HG03565 (cell line): ENCODE results near the gene MDH2.
"Not testable (repeated sequence)": the region's sequence is repeated elsewhere in the genome, so short reads cannot be mapped to it uniquely, and the experiment has no call there.

ENCODE experiments used
- ATAC-seq: cut with Tn5 transposase; IDR thresholded peaks from one replicate; pipeline ENCODE4 v1.9.1; 2021; ENCODE audit warnings: mild to moderate bottlenecking, moderate library complexity; ENCODE audit not compliant: unreplicated experiment

Gene MDH2

DNA sequence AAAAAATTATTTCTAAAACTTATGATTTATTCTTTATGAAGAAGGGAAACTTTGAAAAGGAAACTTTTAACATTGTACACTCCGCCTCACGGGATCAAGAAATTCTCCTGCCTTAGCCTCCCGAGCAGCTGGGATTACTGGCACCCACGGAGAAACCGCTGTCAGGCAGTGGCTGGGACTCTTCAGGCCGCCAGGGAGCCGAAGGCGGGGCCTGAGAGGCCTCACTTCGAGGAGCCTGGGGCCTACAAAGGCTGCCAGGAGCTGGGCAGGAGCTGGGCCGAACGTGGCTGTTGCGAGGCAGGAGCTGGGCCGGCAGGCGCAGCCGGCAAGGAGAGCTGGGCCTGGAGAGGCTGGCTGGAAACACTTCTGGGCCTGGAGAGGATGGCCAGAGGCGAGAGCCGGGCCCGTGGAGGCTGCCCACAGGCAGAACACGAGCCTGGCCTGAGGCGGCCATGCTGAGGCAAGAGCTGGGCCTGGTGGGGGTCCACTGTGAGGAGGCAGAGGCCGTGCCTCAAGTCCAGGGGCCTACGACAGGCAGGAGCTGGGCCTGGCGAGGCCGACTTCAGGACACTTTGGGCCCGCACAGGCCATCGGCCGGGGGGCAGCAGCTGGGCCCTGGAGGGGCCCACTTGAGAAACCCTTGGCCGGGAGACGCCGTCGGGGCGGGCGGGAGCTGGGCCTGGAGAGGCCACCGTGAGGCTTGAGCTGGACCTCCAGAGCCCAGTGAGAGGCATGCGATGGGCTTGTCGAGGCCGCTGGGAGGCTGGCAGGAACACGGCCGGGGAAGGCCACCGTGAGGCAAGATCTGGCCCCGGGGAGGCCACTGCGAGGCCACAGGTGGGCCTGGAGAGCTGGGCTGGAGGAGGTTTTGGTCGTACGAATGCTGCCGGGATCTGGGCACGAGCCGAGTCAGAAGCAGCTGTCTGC, 23.7 kb downstream of the MDH2 start:
- ATAC-seq, result no peak

DNA sequence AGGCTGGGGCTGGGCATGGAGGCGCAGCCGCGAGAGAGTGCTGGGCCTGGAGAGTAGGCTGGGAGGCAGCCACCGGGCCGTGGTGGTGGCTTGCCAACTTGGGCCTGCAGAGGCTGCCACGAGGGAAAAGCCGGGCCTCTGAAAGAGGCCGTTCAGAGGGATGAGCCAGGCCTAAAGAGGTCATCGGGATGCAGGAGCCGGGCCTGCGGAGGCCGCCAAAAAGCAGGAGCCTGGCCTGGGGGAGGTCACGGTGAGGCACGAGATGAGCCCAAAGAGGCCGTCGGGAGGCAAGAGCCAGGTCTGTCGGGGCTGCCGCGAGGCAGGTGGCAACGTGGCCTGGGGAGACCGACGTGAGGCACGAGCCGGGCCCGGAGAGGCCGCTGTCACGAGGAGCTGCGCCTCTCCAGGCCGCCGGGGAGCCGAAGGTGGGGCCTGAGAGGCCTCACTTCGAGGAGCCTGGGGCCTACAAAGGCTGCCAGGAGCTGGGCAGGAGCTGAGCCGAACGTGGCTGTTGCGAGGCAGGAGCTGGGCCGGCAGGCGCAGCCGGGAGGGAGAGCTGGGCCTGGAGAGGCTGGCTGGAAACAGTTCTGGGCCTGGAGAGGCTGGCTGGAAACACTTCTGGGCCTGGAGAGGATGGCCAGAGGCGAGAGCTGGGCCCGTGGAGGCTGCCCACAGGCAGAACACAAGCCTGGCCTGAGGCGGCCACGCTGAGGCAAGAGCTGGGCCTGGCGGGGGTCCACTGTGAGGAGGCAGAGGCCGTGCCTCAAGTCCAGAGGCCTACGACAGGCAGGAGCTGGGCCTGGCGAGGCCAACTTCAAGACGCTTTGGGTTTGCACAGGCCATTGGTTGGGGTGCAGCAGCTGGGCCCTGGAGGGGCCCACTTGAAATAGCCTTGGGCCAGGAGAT, 24.6 kb downstream of the MDH2 start:
- ATAC-seq, result no peak

DNA sequence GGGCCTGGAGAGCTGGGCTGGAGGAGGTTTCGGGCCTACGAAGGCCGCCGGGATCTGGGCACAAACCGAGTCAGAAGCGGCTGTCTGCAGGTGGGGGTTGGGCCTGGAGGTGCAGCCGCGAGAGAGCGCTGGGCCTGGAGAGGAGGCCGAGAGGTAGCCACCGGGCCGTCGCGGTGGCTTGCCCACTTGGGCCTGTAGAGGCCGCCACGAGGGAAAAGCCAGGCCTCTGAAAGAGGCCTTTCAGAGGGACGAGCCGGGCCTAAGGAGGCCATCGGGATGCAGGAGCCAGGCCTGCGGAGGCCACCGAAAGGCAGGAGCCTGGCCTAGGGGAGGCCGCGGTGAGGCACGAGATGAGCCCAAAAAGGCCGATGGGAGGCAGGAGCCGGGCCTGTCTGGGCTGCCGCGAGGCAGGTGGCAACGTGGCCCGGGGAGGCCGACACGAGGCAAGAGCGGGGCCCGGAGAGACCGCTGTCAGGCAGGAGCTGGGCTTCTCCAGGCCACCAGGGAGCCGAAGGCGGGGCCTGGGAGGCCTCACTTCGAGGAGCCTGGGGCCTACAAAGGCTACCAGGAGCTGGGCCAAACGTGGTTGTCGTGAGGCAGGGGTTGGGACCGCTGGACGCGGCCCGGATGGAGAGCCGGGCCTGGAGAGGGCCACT, 25.6 kb downstream of the MDH2 start:
- ATAC-seq, result no peak

DNA sequence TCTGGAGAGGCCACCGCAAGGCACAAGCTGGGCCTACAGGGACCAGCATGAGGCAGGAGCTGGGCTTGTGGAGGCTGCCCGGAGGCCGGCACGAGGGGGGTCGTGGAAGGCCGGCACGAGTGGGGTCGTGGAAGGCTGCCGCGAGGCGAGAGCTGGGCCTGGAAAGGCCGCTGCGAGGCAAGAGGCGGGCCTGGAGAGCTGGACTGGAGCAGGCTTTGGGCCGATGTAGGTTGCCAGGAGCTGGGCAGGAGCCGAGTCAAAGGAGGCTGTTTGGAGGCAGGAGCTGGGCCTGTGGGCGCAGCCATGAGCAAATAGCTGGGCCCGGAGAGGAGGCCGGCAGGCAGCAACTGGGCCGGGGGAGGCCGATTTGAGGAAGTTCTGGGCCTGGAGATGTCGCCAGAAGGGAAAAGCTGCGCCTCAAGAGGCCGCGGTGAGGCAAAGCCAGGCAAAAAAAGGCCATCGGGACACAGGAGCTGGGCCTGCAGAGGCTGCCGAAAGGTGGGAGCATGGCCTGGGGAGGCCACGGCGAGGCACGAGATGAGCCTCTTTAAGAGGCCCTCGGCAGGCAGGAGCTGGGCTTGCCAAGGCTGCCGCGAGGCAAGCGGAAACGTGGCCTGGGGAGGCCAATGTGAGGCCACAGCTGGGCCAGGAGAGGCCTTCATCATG, 26.5 kb downstream of the MDH2 start:
- ATAC-seq, result no peak

DNA sequence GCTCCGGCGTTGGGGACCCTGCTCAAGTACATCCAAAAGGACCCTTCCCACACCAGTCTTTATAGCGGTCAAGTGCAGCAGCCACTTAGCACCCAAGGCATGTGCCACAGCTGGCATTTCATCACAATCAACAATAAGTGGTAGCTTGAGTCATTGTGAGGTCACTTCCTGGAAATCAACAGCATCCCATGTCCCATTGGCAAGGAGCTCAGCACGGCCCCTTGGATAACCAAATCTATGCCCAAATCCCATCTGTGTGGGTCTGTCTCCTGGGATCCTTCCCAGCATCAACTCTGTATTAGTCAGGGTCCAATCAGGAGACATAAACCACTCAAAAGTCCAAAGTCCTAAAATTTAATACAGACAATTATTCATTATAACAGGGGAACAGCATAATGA, 27.1 kb downstream of the MDH2 start:
- no peak for ATAC-seq

DNA sequence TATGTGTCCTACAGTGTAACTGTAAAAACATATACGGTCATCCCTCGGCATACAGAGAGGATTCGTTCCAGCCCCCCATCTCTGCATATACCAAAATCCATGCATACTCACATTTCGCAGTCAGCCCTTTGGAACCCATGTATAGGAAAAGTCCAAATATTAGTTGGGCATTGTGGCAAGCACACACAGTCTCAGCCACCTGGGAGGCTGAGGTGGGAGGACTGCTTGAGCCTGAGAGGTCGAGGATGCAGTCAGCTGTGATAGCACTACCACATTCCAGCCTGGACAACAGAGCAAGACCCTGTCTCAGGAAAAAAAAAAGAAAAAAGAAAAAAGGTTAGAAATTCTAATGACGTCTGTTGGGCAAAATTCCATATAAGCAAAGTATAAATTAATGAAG, 29.1 kb downstream of the MDH2 start:
- no peak for ATAC-seq

DNA sequence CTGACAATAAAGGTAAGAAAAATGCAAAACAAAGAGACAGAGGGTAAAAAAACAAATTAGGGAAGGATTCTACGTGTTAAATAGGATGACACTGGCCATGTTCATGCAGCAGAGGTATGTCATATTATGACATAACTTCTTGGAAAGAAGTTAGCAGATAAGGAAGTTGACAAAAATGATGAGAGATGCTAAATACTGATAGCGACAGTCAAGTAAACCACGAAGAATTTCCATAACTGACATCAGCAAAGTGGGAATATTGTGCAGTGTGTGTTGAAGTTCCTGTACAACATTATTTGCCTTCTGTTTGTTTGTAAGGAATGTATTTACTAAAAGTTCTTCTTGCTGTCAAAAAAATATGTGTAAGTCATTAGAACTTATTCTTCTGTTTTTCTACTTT, 29.5 kb downstream of the MDH2 start:
- ATAC-seq, result no peak

DNA sequence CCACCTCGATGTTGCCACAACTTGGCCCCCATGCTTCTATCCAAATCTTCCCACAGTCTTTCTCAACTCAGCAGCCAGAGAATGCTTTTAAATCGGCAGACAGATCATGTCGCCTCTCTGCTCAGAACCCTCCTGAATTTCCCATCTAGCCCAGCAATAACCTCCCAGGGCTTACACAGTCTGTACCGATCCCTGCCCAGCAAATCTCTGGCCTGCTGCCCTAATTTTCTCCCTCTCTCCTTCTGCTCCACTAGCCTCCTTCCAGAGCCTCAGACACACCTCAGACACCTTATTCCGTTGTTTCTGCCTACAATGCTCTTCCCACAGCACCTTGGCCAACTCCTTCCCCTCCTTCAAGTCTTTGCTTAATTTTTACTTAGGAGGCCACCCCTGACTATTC, 32.3 kb downstream of the MDH2 start:
- ATAC-seq, result no peak

DNA sequence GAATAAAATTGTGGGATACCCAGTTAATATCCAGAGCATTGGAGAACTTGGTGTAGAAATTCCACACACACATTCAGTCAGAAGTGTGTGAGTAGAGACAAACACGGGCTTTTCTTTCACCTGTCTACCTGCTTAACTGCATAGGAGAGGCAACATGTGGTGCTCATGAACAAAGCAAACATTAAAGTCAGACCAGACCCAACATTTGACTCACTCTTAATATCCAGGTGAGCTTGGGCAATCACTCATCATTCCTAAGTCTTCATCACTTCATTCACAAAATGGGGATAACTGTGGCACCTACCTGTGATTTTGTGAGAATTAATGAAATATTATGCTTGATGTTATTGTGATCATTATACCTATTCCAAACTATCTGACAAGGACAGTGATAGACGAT, 36.2 kb downstream of the MDH2 start:
- ATAC-seq, result not testable (repeated sequence)

DNA sequence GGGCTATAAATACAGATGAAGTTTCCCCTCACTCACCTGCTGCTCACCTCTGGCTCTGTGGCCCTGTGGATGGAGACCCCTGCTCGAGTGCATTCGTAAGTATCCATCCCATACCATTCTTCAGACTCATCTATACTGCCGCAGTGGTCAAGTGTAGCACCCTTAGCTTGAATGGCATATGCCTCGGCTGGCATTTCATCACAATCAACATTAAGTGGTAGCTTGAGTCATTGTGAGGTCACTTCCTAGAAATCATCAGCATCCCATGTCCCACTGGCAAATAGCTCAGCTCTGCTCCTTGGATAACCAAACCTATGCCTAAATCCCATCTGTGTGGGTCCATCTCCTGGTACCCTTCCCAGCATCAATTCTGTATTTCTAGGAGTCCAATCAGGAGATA, 38.2 kb downstream of the MDH2 start:
- no peak for ATAC-seq

DNA sequence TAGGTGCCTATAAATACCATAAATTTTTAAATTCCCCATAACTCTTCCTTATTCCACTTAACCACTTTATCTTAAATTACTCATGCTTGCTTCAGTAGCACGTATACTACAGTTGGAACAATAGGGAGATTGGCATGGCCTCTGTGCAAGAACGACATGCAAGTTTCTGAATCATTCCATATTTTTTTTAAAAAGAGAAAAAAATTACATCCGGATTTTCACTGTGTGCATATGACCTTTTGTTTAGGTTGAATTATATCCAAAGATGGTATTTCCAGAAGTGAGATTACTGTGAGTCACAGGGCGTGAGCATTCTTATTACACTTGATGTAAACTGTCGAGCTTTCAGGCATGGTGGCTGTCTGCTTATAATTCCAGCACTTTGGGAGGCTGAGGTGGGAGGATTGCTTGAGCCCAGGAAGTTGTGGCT, 39.5 kb downstream of the MDH2 start:
- ATAC-seq, result not testable (repeated sequence)

DNA sequence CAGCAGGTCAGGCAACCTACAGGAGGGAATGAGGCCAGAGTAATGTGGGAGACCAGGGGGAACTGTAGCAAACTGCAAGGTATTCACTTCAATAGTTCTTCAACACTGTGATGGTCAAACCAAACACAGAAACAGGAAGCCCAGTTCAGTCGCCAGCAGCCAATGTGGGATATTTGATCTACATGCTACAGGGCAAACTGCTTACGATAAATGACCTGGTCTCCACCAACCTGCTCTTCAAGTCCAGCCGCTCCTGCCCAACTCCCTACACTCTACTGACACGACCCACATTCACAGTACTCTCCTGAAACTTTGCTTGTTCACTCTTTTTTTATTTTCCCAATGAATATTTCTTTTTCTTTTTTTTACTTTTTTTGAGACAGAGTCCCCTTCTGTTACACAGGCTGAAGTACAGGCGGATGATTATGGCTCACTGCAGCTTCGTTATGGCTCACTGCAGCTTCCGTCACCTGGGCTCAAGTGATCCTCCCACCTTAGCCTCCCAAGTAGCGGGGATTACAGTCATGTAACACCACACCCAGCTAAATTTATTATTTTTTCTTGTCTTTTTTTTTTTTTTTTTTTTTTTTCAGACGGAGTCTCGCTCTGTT, 42.1 kb downstream of the MDH2 start:
- peak; percentile 59 for ATAC-seq

DNA sequence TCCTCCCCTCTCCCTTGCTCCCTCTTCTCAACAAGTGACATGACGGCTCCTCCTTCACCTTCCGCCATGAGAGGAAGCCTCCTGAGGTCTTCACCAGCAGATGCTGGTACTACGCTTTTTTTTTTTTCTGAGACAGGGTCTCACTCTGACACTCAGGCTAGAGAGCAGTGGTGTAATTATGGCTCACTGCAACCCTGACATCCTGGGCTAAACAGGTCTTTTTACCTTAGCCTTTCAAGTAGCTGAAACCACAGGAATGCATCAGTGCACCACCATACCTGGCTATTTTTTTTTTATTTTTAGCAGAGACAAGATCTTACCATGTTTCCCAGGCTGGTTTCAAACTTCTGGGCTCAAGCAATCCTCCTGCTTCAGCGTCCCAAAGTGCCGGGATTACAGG, 43.6 kb downstream of the MDH2 start:
- ATAC-seq, result no peak

DNA sequence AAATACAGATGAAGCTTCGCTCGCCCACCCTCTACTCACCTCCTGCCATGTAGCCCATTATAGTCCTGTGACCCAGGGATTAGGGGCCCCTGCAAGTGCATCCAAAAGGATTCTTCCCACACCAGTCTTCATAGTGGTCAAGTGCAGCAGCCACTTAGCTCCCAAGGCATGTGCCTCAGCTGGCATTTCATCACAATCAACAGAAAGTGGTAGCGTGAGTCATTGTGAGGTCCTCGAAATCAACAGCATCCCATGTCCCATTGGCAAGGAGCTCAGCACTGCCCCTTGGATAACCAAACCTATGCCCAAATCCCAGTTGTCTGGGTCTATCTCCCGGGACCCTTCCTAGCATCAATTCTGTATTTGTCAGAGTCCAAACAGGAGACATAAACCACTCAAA, 45.6 kb downstream of the MDH2 start:
- not testable (repeated sequence) for ATAC-seq

DNA sequence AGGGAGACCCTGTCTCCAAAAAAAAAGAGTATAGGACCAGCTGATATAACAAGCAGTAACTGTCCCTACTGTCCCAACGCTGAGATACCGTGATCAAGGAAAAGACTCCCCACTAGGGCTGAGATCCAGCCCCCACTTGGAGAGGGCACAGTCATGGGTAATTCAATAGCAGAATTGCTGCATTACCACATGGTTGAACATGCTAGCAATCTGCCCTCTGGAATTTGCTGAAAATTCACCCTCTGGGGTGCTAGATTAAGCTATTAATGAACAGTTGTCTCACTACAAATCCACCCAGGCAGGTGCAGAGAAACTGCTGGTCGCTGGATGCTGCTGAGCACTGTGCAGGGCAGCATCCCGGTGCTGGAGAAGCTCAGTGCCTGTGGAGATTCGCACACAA, 46.4 kb downstream of the MDH2 start:
- not testable (repeated sequence) for ATAC-seq

DNA sequence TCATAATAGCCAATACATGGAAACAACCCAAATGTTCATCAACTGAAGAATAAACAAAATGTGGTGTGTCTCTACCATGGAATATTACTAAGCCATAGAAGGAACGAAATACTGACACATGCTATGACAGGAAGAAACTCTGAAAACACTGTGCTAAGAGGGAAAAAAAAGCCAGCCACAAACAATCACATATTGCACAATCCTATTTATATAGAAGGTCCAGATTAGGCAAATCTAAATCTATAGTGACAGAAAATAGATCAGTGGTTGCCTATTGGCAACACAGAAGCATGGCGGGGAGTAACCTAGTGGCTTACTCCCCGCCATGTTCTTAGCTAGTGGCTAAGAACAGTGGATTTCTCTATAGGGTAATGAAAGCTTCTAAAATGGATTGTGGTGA, 48.0 kb downstream of the MDH2 start:
- no peak for ATAC-seq

DNA sequence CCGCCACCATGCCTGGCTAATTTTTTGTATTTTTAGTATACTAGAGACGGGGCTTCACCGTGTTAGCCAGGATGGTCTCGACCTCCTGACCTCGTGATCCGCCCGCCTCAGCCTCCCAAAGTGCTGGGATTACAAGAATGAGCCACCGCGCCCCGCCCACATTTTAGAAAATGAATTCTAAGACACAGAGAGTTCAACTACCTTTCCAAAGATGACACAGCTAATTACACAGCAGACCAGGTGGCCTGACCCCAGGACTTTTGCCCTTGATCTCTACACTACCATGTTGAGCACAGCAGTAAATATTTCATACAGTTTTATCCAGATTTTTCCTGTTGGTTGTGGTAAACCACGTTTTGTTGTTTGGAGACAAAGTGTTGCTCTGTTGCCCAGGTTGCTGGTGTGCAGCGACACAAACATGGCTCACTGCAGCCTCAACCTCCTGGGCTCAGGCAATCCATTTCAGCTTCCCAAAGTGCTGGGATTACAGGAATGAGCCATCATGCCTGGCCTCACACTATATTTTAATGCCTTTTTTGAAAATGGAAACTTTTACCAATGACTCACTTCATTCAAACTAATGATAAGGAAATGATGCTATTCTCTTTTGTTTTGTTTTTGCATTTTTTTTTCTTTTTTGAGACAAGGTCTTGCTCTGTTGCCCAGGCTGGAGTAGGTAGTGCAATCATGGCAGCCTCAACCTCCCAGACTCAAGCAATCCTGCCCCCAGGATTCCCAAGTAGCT, 54.0 kb downstream of the MDH2 start:
- not testable (repeated sequence) for ATAC-seq

DNA sequence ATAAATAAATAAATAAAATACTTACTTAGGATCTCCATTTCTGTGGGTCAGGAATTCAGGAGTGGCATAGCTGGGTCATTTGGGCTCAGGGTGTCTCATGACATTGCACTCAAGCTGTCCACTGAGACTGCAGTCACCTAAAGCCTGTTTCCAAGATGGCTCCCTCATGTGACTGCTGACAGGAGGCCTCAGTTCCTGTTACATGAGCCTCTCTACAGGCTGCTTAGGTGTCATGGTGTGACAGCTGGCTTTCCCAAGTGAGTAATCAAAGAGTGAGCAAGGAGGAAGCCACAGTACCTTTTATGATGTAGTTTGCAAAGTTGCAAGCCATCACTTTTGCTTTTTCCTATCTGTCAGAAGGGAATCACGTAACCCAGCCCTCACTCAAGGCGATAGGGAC, 55.9 kb downstream of the MDH2 start:
- ATAC-seq, result not testable (repeated sequence)

DNA sequence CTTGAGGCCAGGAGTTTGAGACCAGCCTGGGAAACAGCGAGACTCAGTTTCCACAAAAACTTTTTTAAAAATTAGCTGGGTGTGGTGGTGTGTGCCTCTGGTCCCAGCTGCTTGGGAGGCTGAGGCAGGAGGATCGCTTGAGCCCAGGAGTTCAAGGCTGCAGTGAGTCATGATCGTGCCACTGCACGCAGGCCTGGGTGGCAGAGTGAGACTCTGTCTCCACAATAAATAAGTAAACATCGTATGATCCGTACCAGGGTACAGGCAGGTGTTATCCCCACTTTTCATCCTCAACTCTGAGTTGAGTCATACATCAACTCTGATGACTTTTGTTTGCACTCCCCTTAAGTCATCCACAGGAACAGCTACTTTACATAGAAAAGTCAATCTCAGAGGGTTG, 58.2 kb downstream of the MDH2 start:
- not testable (repeated sequence) for ATAC-seq

DNA sequence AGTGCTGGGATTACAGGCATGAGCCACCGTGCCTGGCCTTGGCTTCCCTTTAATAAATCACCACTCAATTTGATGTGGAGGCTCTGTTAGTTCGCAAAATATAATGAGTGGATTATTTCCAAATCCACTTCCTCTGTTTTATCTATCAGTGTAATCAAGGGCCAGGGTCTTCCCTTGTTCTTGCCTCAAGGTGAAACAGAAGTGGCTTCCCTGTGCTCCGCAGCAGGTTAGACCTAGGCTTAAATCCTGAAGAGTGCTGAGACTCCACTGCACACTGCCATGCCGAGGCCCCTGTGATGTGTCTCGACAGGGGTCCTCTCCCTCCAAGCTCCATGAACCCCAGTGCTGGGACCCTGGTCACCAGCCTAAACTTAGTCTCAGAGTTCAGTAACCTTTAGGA, 59.0 kb downstream of the MDH2 start:
- ATAC-seq, result no peak
